Activated naive CD4-positive, alpha-beta T cell treated with anti-CD3 and anti-CD28 coated beads, Interleukin-2, amount 50 U/mL, for 24 hours (primary cell): Measurements from ENCODE around the gene SH3RF3.

Source experiments
- H3K27ac Mint-ChIP-seq: one replicate; pipeline ENCODE4 v1.8.0; 2021; ENCODE audit warnings: mild to moderate bottlenecking, mixed read lengths
- H3K27me3 Mint-ChIP-seq: one replicate; pipeline ENCODE4 v1.8.0; 2021; ENCODE audit warnings: mixed read lengths
- H3K36me3 Mint-ChIP-seq: one replicate; pipeline ENCODE4 v1.8.0; 2021; ENCODE audit warnings: mixed read lengths
- H3K4me1 Mint-ChIP-seq: one replicate; pipeline ENCODE4 v1.8.0; 2021; ENCODE audit warnings: mixed read lengths
- H3K4me3 Mint-ChIP-seq: one replicate; pipeline ENCODE4 v1.8.0; 2021; ENCODE audit warnings: mild to moderate bottlenecking, mixed read lengths
- H3K9me3 Mint-ChIP-seq: one replicate; pipeline ENCODE4 v1.8.0; 2021; ENCODE audit warnings: mixed read lengths

Gene SH3RF3

DNA sequence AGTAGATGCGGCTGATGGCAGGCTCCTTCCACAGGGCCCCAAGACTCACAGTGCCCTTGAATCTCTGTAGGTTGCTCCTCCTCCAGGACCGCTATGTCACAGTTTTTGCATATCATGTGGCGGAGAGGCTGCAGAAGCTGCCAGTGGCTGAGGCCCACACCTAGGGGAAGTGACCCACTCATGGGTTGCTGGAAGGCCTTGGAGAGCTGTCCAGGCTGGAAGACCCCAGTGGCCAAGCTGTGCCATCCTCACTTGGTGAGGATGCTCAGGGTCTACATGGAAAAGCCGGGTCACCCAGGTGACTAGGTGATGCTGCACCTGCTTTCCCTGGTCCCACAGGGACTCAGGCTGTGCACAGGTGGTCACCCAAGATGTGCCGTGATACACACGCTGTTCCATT is 394.1 kb downstream of the SH3RF3 start:
- H3K9me3 Mint-ChIP-seq = no peaks in the 10 kb centered on the region
- H3K4me1 Mint-ChIP-seq = no peaks in the 10 kb centered on the region
- H3K4me3 Mint-ChIP-seq = no peak overlapping the region
- no peaks in the 10 kb centered on the region for H3K36me3 Mint-ChIP-seq
- no peak overlapping the region for H3K27ac Mint-ChIP-seq
- no peaks in the 10 kb centered on the region for H3K27me3 Mint-ChIP-seq

- Mint-ChIP-seq H3K27me3 (no peaks in the 10 kb centered on the region), H3K9me3 (no peaks in the 10 kb centered on the region), H3K27ac (no peak overlapping the region), H3K4me3 (no peak overlapping the region), H3K36me3 (no peaks in the 10 kb centered on the region), H3K4me1 (no peaks in the 10 kb centered on the region)
Observed at GRCh38 chr2:109523536-109524361, 394.7 kb downstream of the SH3RF3 start.

DNA sequence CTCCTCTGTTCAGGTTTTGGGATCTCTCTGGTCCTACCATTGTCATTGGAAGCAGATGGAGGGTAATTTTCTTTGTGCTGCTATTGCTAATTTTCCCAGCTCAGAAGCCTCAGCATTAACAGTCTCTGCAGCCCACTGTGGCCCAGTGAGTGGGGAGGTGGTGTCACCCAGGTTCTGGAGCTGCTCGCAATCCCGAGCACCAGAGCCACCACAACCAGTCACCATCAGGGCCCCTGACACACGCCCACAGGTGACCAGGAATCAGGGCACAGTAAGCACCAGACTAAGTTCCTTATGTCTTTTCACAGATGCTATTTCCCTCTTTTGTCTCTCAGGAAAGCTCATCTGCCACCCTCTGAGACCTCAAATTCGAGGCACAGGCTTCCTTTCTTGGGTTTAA is 396.8 kb downstream of the SH3RF3 start:
- H3K36me3 Mint-ChIP-seq = no peaks in the 10 kb centered on the region

DNA sequence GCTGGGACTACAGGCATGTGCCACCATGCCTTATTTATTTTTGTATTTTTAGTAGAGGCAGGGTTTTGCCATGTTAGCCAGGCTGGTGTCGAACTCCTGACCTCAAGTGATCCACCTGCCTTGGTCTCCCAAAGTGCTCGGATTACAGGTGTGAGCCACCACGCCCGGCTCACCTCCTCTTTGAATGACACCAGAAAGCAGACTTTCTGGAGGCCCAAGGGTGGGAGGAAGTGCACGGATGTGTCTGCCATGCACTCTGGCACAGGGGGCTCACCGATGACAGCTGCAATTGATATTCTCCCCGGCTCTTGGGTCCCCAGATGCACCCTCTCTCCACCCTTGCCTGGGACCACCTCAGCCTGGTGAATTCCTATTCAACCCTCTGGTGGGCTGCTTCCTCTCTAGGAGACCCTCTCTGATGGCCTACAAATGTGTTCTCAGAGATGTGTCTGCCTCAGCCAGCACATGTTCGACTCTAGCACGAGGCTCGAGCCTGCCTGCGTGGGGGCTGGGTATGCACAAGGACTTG is 397.5 kb downstream of the SH3RF3 start:
- no peaks in the 10 kb centered on the region for H3K27me3 Mint-ChIP-seq
- H3K36me3 Mint-ChIP-seq = no peaks in the 10 kb centered on the region
- H3K27ac Mint-ChIP-seq = no peak overlapping the region
- no peak overlapping the region for H3K4me3 Mint-ChIP-seq
- H3K9me3 Mint-ChIP-seq = no peaks in the 10 kb centered on the region
- no peaks in the 10 kb centered on the region for H3K4me1 Mint-ChIP-seq

More for the DNA sequence above, 396.8 kb downstream of the SH3RF3 start:
- Mint-ChIP-seq H3K27me3 (no peaks in the 10 kb centered on the region), H3K27ac (no peak overlapping the region), H3K4me3 (no peak overlapping the region), H3K4me1 (no peaks in the 10 kb centered on the region), H3K9me3 (no peaks in the 10 kb centered on the region)

DNA sequence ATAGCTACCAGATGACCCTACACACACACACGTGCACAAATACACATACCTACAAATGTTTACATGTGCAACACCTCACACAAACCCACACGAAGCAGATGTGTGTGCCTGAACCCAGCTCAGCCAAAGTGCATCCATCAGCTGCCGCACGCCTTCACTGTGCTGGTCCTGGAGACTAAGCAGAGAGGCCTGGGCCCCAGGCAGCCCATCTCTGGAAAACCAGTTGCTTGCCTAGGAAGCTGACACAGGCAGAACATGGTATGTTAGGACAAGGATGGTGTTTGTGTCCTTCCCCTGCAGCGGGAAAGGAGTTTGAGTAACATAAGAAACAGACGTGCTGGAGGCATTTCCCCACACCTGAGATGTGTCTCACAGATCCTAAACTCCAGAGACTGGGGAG is 398.1 kb downstream of the SH3RF3 start:
- no peaks in the 10 kb centered on the region for H3K36me3 Mint-ChIP-seq
- H3K27ac Mint-ChIP-seq = no peak overlapping the region
- no peak overlapping the region for H3K4me3 Mint-ChIP-seq
- no peaks in the 10 kb centered on the region for H3K4me1 Mint-ChIP-seq
- H3K9me3 Mint-ChIP-seq = no peaks in the 10 kb centered on the region
- H3K27me3 Mint-ChIP-seq = no peaks in the 10 kb centered on the region

GRCh38 chr2:109527846-109528705 is 399.1 kb downstream of the SH3RF3 start:
- Mint-ChIP-seq H3K4me3 (no peak overlapping the region), H3K36me3 (no peaks in the 10 kb centered on the region), H3K4me1 (no peaks in the 10 kb centered on the region), H3K27ac (no peak overlapping the region), H3K27me3 (no peaks in the 10 kb centered on the region), H3K9me3 (no peaks in the 10 kb centered on the region)

DNA sequence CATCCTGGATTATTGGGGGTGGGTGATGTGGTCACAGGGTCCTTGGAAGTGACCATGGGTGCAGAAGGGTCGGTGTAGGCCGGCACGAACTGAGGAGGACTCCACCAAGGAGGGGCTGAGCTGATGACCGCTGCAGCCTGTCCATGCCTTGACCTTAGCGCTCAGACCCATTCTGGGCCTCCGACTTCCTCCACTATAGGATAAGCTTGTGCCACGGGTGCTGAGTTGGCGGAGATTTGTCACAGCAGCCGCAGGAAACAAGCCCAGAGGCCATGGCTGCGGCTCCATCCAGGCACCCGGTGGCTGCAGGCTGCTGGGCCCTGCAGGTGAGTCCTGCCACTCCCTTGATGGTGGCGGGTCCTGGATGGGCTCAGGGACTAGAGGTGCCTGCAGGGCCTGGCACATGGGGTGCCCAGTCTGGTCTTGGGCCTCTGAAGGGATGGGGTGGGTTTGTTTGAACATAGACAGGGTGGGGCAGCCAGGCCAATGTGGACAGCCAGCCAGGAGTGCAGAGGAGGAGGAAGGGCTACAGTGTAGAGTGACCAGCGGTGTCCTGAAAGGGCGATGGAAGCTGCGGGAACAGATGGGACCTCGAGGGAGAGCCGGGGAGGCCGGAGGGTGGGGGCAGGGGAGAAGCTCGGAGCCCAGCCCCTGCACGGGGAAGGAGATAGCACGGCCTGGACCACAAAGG is 400.0 kb downstream of the SH3RF3 start:
- H3K4me1 Mint-ChIP-seq = no peaks in the 10 kb centered on the region
- no peaks in the 10 kb centered on the region for H3K9me3 Mint-ChIP-seq
- no peaks in the 10 kb centered on the region for H3K27me3 Mint-ChIP-seq
- H3K4me3 Mint-ChIP-seq = no peak overlapping the region
- H3K27ac Mint-ChIP-seq = no peak overlapping the region
- H3K36me3 Mint-ChIP-seq = no peaks in the 10 kb centered on the region

DNA sequence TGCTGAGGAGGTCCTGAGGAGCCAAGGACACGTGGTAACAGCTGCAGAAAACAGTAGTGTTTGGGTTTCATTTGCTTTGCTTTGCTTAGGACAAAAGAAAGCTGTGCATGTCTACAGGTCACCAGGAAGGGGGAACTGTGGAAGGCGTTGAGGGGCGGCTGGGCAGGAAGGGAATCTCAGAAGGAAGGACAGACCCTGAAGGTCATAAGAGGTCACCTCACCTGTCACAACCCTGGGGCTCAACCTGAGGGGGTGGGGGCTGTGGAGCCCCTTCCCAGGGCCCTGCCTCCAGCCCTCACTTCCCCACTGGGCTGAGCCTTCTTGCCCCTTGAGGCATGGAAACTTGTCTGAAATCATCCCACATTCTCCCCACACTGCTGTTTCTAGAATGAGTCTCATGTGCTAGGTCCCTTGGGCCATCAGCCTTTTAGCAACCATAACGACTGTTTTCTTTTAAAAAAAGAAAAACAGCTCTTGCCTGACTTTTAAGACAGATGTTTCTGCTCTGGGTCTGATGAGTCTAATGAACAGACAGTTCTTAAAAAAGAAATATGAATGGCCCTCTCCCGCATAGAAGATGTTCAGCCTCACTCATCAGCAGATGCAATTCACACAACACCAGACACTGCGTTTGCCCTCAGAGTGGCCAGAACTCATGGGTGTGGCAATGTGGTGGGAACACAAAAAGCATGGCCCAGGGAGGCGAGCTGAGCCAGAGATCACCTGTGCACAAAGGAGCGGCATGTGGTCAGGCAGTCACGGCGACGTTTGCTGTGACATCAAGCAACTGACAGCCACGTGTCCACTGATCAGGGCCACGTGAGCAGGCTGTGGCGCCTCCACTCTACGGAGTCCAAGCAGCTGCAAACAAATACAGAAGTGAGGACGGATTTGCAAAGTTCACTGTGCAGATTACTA is 400.8 kb downstream of the SH3RF3 start:
- Mint-ChIP-seq H3K27ac (no peak overlapping the region), H3K27me3 (no peaks in the 10 kb centered on the region), H3K4me3 (no peak overlapping the region), H3K36me3 (no peaks in the 10 kb centered on the region), H3K4me1 (no peaks in the 10 kb centered on the region), H3K9me3 (no peaks in the 10 kb centered on the region)

GRCh38 chr2:109530712-109531111 is 401.7 kb downstream of the SH3RF3 start:
- Mint-ChIP-seq H3K36me3 (no peaks in the 10 kb centered on the region), H3K27me3 (no peaks in the 10 kb centered on the region), H3K27ac (no peak overlapping the region), H3K4me3 (no peak overlapping the region), H3K4me1 (no peaks in the 10 kb centered on the region), H3K9me3 (no peaks in the 10 kb centered on the region)

- Mint-ChIP-seq H3K9me3 (no peaks in the 10 kb centered on the region), H3K4me1 (no peaks in the 10 kb centered on the region), H3K27me3 (no peaks in the 10 kb centered on the region), H3K4me3 (no peak overlapping the region), H3K36me3 (no peaks in the 10 kb centered on the region), H3K27ac (no peak overlapping the region)
Observed at GRCh38 chr2:109531221-109531620, 402.2 kb downstream of the SH3RF3 start.

GRCh38 chr2:109531896-109532727 is 403.1 kb downstream of the SH3RF3 start:
- Mint-ChIP-seq H3K4me3 (no peak overlapping the region), H3K36me3 (no peaks in the 10 kb centered on the region), H3K9me3 (no peaks in the 10 kb centered on the region)

GRCh38 chr2:109532728-109533076 is 403.7 kb downstream of the SH3RF3 start:
- Mint-ChIP-seq H3K9me3 (no peaks in the 10 kb centered on the region), H3K36me3 (no peaks in the 10 kb centered on the region), H3K4me3 (no peak overlapping the region), H3K27me3 (no peaks in the 10 kb centered on the region), H3K27ac (no peak overlapping the region), H3K4me1 (no peaks in the 10 kb centered on the region)

More at GRCh38 chr2:109531896-109532727, 403.1 kb downstream of the SH3RF3 start:
- Mint-ChIP-seq H3K27ac (no peak overlapping the region), H3K27me3 (no peaks in the 10 kb centered on the region), H3K4me1 (no peaks in the 10 kb centered on the region)

DNA sequence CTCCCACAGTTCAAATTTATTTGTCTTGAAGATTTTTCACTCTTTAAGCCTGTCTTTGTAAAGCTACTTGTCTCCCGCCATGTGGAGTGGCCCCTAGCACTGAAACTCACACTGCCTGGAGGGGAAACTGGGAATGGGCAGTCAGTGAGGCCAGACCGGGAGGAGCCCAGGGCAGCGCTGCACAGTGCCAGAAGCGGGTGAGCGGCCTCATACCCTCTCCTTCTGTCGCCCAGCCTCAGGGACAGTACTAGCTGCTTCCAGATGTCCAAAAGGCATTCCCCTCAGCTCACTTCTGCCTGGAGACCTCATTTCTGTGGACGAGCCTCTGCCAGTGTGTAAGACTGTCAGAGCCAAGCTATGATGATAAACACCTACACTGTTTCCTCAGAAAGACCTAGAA is 404.8 kb downstream of the SH3RF3 start:
- Mint-ChIP-seq H3K36me3 (no peaks in the 10 kb centered on the region), H3K27me3 (no peaks in the 10 kb centered on the region), H3K9me3 (no peaks in the 10 kb centered on the region), H3K4me3 (no peak overlapping the region), H3K4me1 (no peaks in the 10 kb centered on the region), H3K27ac (no peak overlapping the region)
